SK-N-SH treated with all-trans-retinoic acid at 6 μM for 48 hours (cell line): ENCODE data around the gene PDE8A.

Experiments used
- ISL1 ChIP-seq: fragments of 250-450 bp; sonication (Bioruptor Pico); IDR thresholded peaks from 2 replicates; pipeline ENCODE4 v2.1.2; 2022; ENCODE audit warnings: mild to moderate bottlenecking, moderate library complexity
- OSR1 ChIP-seq: fragments of 250-450 bp; sonication (Bioruptor Pico); IDR thresholded peaks from 2 replicates; pipeline ENCODE4 v1.8.0; 2022; ENCODE audit warnings: moderate library complexity, mild to moderate bottlenecking, inconsistent platforms
- RARB ChIP-seq: fragments of 250-450 bp; sonication (Bioruptor Pico); IDR thresholded peaks from 2 replicates; pipeline ENCODE4 v1.8.0; 2021; ENCODE audit warnings: mild to moderate bottlenecking, moderate library complexity
- SNAI2 ChIP-seq: fragments of 250-450 bp; sonication (Bioruptor Pico); IDR thresholded peaks from 2 replicates; pipeline ENCODE4 v1.5.0; 2020; ENCODE audit warnings: mild to moderate bottlenecking, moderate library complexity
- ZC3H10 ChIP-seq: fragments of 250-450 bp; sonication (Bioruptor Pico); IDR thresholded peaks from 2 replicates; pipeline ENCODE4 v1.5.1; 2021; ENCODE audit warnings: mild to moderate bottlenecking, moderate library complexity
- ZFP3 ChIP-seq: fragments of 250-450 bp; sonication (Bioruptor Pico); IDR thresholded peaks from 2 replicates; pipeline ENCODE4 v1.5.0; 2020; ENCODE audit warnings: mild to moderate bottlenecking, moderate library complexity
- TF ChIP-seq, protein P1 (sequence below): fragments of 250-450 bp; sonication (Bioruptor Pico); IDR thresholded peaks from 2 replicates; pipeline ENCODE4 v1.5.0; 2020; ENCODE audit warnings: mild to moderate bottlenecking, moderate library complexity
- TF ChIP-seq, protein P2 (sequence below): fragments of 250-450 bp; sonication (Bioruptor Pico); IDR thresholded peaks from 2 replicates; pipeline ENCODE4 v1.8.0; 2021; ENCODE audit warnings: low read depth, mild to moderate bottlenecking, moderate library complexity, borderline replicate concordance
- TF ChIP-seq, protein P3 (sequence below): fragments of 250-450 bp; sonication (Bioruptor Pico); IDR thresholded peaks from 2 replicates; pipeline ENCODE4 v1.8.0; 2020; ENCODE audit warnings: mild to moderate bottlenecking, moderate library complexity, borderline replicate concordance

DNA sequence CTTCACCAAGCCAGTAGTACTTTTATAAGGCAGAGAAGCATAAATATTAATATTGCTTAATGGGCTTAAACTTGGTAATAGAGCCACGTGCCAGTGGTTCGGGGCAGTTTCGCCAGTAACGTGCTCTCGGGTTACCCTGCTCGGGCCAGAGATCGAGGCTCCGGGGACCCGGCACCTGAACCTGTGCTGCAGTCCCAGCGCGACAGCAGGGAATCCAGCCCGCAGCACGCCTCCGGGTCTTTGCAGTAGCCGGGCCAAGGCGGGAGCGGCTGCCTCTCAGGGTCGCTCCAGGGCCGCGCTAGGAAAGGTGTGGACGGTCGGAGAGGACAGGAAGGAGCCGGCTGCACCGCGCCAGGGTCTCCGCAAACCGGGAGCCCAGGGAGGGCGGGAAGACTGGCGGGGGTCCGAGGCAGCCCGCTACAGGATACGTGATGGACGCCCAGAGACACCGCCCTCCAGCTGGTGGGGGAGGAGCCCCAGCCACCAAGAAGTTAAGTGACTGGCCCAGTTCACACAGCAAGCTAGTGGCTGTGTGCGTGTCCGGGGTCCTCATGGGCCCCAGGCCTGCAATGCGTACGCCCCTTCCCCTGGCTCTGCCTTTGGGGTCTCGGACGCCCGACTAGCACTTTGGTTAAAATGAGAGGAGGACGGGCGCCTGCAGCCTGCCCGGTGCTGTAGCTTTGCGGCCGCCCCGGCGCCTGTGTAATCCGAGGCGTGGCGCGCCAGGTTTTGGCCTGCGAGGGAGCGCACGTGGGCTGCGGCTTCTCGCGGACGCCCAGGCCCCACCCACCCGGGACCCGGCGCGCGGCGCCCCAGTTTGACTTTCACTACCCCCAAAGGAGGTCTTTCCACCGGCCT, 1.2 kb upstream of the PDE8A start:
- TF ChIP-seq OSR1 (CRISPR knock-in tag) (no peak), RARB (no peak), ISL1 (no peak), SNAI2 (no peak), ZFP3 (CRISPR knock-in tag) (no peak), ZC3H10 (no peak)
- TF ChIP-seq, protein P1, sequence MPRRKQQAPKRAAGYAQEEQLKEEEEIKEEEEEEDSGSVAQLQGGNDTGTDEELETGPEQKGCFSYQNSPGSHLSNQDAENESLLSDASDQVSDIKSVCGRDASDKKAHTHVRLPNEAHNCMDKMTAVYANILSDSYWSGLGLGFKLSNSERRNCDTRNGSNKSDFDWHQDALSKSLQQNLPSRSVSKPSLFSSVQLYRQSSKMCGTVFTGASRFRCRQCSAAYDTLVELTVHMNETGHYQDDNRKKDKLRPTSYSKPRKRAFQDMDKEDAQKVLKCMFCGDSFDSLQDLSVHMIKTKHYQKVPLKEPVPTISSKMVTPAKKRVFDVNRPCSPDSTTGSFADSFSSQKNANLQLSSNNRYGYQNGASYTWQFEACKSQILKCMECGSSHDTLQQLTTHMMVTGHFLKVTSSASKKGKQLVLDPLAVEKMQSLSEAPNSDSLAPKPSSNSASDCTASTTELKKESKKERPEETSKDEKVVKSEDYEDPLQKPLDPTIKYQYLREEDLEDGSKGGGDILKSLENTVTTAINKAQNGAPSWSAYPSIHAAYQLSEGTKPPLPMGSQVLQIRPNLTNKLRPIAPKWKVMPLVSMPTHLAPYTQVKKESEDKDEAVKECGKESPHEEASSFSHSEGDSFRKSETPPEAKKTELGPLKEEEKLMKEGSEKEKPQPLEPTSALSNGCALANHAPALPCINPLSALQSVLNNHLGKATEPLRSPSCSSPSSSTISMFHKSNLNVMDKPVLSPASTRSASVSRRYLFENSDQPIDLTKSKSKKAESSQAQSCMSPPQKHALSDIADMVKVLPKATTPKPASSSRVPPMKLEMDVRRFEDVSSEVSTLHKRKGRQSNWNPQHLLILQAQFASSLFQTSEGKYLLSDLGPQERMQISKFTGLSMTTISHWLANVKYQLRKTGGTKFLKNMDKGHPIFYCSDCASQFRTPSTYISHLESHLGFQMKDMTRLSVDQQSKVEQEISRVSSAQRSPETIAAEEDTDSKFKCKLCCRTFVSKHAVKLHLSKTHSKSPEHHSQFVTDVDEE (CRISPR knock-in tag), result no peak
- TF ChIP-seq, protein P2, sequence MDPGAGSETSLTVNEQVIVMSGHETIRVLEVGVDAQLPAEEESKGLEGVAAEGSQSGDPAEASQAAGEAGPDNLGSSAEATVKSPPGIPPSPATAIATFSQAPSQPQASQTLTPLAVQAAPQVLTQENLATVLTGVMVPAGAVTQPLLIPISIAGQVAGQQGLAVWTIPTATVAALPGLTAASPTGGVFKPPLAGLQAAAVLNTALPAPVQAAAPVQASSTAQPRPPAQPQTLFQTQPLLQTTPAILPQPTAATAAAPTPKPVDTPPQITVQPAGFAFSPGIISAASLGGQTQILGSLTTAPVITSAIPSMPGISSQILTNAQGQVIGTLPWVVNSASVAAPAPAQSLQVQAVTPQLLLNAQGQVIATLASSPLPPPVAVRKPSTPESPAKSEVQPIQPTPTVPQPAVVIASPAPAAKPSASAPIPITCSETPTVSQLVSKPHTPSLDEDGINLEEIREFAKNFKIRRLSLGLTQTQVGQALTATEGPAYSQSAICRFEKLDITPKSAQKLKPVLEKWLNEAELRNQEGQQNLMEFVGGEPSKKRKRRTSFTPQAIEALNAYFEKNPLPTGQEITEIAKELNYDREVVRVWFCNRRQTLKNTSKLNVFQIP (CRISPR knock-in tag), result no peak
- TF ChIP-seq, protein P3, sequence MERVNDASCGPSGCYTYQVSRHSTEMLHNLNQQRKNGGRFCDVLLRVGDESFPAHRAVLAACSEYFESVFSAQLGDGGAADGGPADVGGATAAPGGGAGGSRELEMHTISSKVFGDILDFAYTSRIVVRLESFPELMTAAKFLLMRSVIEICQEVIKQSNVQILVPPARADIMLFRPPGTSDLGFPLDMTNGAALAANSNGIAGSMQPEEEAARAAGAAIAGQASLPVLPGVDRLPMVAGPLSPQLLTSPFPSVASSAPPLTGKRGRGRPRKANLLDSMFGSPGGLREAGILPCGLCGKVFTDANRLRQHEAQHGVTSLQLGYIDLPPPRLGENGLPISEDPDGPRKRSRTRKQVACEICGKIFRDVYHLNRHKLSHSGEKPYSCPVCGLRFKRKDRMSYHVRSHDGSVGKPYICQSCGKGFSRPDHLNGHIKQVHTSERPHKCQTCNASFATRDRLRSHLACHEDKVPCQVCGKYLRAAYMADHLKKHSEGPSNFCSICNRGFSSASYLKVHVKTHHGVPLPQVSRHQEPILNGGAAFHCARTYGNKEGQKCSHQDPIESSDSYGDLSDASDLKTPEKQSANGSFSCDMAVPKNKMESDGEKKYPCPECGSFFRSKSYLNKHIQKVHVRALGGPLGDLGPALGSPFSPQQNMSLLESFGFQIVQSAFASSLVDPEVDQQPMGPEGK, result no peak
